Omental fat pad (tissue), 4 donors: ENCODE measurements around the gene GLRA1. TPM values are rescaled to one million over a fixed set of nuclear protein-coding genes. Genes with fewer than 3 reads are reported as not detected.

ENCODE experiments used
- ATAC-seq: fragments of 150-250 bp; one replicate; pipeline ENCODE4 v1.9.1; 2016; ENCODE audit warnings: mild to moderate bottlenecking, moderate library complexity; ENCODE audit not compliant: low FRiP score
- DNase-seq: peaks from one replicate; pipeline ENCODE4 v3.0.0-alpha.2; 2019; ENCODE audit warnings: low spot score
- total RNA-seq, 4 donors: library from RNA; depleted of rRNA; stranded (reverse); fragments of >200 nt; gene quantifications; one replicate each; pipeline ENCODE4 v1.1.0, GENCODE V29; 2016
- TF ChIP-seq, protein P1 (sequence below), 3 donors: fragments of 450-650 bp; IDR thresholded peaks; one replicate each; pipeline ENCODE4 v1.5.1; 2016 to 2017; ENCODE audit warnings: antibody characterized with exemption in 3 of 3, mild to moderate bottlenecking in 3 of 3, moderate library complexity in 2 of 3

The GLRA1 gene
- total RNA-seq, 4 donors from 2014 or later = not detected

DNA sequence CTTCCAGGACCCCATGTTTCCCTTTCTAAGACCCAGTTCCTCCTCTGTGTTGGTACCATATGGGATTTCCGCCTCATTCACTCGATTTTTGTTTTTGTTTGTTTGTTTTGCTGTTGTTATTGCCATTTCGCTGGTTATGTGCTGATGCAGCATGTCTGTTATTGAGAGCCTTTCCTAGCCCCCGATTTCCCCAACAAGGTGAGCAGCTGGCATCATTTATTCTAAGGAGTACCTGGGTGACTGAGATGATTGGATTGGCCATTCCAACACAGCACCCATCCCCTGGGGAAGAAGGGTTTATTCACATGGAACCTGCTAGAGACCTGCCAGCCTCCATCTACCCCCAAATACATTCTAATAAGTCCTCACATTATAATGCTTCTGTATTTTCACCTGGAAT is 2.7 kb downstream of the GLRA1 start:
- DNase-seq (no peak), ATAC-seq (no peak)
- TF ChIP-seq, protein P1, sequence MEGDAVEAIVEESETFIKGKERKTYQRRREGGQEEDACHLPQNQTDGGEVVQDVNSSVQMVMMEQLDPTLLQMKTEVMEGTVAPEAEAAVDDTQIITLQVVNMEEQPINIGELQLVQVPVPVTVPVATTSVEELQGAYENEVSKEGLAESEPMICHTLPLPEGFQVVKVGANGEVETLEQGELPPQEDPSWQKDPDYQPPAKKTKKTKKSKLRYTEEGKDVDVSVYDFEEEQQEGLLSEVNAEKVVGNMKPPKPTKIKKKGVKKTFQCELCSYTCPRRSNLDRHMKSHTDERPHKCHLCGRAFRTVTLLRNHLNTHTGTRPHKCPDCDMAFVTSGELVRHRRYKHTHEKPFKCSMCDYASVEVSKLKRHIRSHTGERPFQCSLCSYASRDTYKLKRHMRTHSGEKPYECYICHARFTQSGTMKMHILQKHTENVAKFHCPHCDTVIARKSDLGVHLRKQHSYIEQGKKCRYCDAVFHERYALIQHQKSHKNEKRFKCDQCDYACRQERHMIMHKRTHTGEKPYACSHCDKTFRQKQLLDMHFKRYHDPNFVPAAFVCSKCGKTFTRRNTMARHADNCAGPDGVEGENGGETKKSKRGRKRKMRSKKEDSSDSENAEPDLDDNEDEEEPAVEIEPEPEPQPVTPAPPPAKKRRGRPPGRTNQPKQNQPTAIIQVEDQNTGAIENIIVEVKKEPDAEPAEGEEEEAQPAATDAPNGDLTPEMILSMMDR (IDR thresholded peaks at IDR 0.05) = no peak

DNA sequence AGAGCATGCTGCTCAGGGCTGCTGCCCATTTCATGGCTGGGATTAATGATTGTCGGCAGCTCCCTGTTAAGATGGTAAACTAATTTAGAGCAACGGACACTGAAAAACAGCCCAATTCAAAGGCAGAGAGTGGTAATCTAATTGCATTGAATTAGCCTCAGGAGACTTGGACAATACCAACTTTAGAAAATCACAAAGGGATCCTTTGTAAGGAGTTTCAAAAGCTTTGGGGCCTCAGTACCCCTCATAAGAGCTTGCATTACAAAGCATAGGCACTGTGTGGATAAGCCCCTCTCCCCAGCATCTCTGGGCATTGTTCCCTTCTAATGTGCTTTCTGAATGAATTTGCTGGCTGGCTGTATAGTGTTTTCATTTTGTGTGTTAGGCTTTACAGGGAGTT is 6.7 kb downstream of the GLRA1 start:
- ATAC-seq = no peak
- TF ChIP-seq, protein P1 (IDR thresholded peaks at IDR 0.05) = no peak
- DNase-seq = no peak

DNA sequence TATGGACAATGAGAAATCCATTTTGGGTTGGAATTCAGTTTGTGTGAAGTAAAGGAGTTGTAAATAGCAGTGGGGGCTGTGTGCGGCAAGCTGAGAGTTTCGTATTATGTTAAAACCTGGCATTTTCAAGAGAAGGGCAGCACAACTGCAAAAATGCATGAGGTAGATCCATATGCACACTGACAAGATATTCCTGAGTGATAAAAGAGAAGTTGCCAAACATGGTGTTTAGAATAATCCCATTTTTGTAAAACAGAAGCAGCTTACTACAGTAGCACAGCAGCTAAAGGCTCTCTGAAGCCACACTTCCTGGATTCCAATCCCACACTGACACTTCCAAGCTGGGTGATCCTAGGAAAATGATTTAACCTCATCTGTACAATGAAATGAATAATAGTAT is 11.2 kb downstream of the GLRA1 start:
- ATAC-seq = no peak
- TF ChIP-seq, protein P1 (IDR thresholded peaks at IDR 0.05) = no peak
- no peak for DNase-seq

DNA sequence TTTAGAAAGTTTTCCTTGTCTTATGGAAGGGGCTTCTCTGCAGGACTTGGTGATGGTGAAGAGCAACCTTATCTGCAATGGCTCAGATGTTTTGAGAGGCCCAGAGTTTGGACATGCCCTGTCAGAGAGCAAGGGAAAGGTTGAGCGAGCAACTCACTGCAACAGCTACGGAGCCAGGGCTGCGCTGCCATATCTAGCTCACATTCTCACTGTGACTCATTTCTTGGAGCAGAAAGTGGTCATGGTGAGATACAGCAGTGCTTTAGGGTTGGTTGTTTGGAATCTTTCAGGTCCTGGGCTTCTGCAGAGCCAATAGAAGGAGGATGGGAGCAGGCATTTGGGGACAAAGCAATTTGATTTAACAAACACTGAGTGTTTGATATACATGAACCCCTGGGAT is 12.3 kb downstream of the GLRA1 start:
- ATAC-seq (no peak), DNase-seq (no peak)
- TF ChIP-seq, protein P1 (IDR thresholded peaks at IDR 0.05) = no peak

DNA sequence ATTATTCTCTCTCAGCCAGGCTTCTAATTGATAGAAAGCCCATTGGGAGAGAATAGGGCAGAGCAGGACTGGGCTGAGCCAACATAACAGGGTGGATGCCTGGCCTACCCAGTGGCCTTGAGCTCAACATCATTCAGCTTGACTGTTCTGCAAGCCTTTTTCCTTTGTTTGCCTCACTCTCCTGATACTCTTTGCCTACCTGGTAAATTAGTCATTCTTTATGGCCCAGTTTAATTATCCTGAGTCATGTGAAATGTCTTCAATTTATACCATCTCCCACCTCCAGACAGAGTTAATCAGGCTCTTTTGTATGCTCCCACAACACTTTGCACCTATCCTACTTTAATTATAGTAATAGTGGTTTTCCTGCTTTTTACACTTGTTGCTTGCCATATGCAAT is 13.6 kb downstream of the GLRA1 start:
- TF ChIP-seq, protein P1 (IDR thresholded peaks at IDR 0.05) = no peak
- no peak for ATAC-seq
- no peak for DNase-seq

DNA sequence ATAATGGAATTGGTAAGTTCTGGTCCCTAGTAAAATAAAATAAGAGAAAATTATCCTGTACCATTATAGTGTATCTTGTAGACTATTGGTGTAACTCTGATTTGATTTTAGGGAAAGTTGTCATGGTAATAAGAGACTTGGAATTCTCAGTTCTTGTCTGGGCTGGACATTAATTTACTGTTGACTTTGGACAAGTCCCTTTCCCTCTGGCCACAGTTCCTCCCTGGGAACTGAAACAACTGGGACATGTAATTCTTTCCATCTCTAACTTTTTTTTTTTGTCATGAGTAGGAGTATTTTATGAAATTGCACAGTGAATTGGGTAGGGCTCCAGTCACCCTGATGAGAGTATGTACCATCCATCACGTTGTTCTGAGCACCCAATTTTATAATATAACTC is 15.0 kb downstream of the GLRA1 start:
- TF ChIP-seq, protein P1 (IDR thresholded peaks at IDR 0.05) = no peak
- ATAC-seq (no peak), DNase-seq (no peak)

DNA sequence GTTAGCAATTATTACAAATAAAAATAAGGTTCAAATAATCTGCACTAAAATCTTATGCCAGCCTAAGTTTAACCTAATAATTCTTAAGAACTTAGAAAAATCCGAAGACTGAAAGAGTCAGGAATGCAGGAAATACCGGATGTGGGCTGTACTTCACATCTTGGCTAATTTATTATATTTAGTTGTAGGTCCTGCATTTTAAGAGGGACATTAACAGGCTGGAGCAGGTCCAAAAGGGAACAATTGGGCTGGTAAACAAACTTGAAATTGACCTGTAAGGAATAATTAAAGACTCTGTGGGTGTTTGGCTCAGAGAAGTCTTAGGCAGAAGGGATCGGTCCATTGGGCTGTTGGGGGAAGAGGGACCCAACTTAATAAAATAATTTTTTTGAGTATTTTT is 18.4 kb downstream of the GLRA1 start:
- ATAC-seq (no peak), DNase-seq (no peak)
- TF ChIP-seq, protein P1 (IDR thresholded peaks at IDR 0.05) = no peak
